H1 (cell line): Measurements from ENCODE around the gene EYA4. TPM values are rescaled to one million over a fixed set of nuclear protein-coding genes. Genes with fewer than 3 reads are reported as not detected.

Experiments used
- CTCF ChIA-PET: fragments of 300-600 bp; sonication (Branson Sonifier 250); formaldehyde crosslinking; loops from one replicate; lab custom pipeline; 2021; ENCODE audit not compliant: partially characterized antibody; lab: Charles Lee
- POLR2A ChIA-PET: fragments of 300-600 bp; sonication (Branson Sonifier 250); formaldehyde crosslinking; loops from one replicate; lab custom pipeline; 2021; ENCODE audit warnings: inconsistent platforms; ENCODE audit not compliant: partially characterized antibody; lab: Charles Lee
- DNase-seq, 2 experiments: peaks; one replicate each; pipeline versions ENCODE4 v3.0.0 to v3.0.0-alpha.2; 2010 to 2022; ENCODE audit warnings: low spot score in 2 of 2, low read depth in 1 of 2, mixed read lengths in 1 of 2
- FAIRE-seq: peaks from 2 replicates; lab custom pipeline; 2011; peaks lifted over from hg19 to GRCh38; lab: Jason Lieb, UNC
- H2AFZ ChIP-seq: 2 replicates; pipeline ENCODE4 v1.8.1; 2012; ENCODE audit warnings: low read length, inconsistent platforms
- H2AK5ac ChIP-seq: 2 replicates; pipeline ENCODE4 v1.6.1; 2013; ENCODE audit warnings: low read depth, low read length
- H2BK120ac ChIP-seq: replicated peaks from 2 replicates; pipeline ENCODE3; 2013; ENCODE audit warnings: low read depth, low read length, inconsistent platforms
- H2BK12ac ChIP-seq: 2 replicates; pipeline ENCODE4 v1.6.1; 2013; ENCODE audit warnings: low read depth, low read length
- H2BK15ac ChIP-seq: 2 replicates; pipeline ENCODE4 v1.6.1; 2013; ENCODE audit warnings: low read length
- H2BK20ac ChIP-seq: 2 replicates; pipeline ENCODE4 v1.6.1; 2013; ENCODE audit warnings: low read length
- H2BK5ac ChIP-seq: 2 replicates; pipeline ENCODE4 v1.6.1; 2013; ENCODE audit warnings: low read depth, low read length
- H3K14ac ChIP-seq: 2 replicates; pipeline ENCODE4 v1.6.1; 2013; ENCODE audit warnings: inconsistent platforms; ENCODE audit not compliant: insufficient read length
- H3K18ac ChIP-seq: 2 replicates; pipeline ENCODE4 v1.6.1; 2013; ENCODE audit warnings: low read length; ENCODE audit errors: extremely low read depth
- H3K23ac ChIP-seq: 2 replicates; pipeline ENCODE4 v1.6.1; 2013; ENCODE audit warnings: inconsistent platforms; ENCODE audit not compliant: insufficient read length
- H3K23me2 ChIP-seq: 2 replicates; pipeline ENCODE4 v1.6.1; 2013; ENCODE audit warnings: low read depth, low read length
- H3K27ac ChIP-seq: 2 replicates; pipeline ENCODE4 v1.6.1; 2011; ENCODE audit warnings: low read depth, low read length, inconsistent platforms
- H3K27me3 ChIP-seq, 4 experiments: replicated peaks in 1 of 4; 1 replicate in 1 of 4; 2 replicates in 3 of 4; pipeline versions ENCODE4 v1.6.1 to v1.8.1; 2011 to 2013; ENCODE audit warnings: low read length in 3 of 4, mild to moderate bottlenecking in 3 of 4, inconsistent platforms in 2 of 4, mixed read lengths in 2 of 4, moderate library complexity in 1 of 4; ENCODE audit not compliant: control insufficient read depth in 3 of 4, insufficient read depth in 3 of 4; ENCODE audit errors: extremely low read depth in 1 of 4
- H3K36me3 ChIP-seq, 4 experiments: 2 replicates each; pipeline versions ENCODE4 v1.6.1 to v1.8.1; 2011 to 2013; ENCODE audit warnings: mild to moderate bottlenecking in 4 of 4, low read length in 3 of 4, moderate library complexity in 2 of 4, control low read depth in 1 of 4, inconsistent platforms in 1 of 4; ENCODE audit not compliant: insufficient read depth in 4 of 4, control insufficient read depth in 2 of 4
- H3K4ac ChIP-seq: replicated peaks from 2 replicates; pipeline ENCODE3; 2013; ENCODE audit warnings: low read length, low read depth, mixed read lengths, inconsistent platforms; ENCODE audit not compliant: insufficient read length
- H3K4me1 ChIP-seq, 4 experiments: replicated peaks in 1 of 4; 1 replicate in 1 of 4; 2 replicates in 3 of 4; pipeline versions ENCODE4 v1.6.1 to v1.8.1; 2011 to 2013; ENCODE audit warnings: low read length in 3 of 4, inconsistent platforms in 2 of 4, mixed read lengths in 1 of 4; ENCODE audit not compliant: insufficient read depth in 4 of 4, control insufficient read depth in 3 of 4
- H3K4me2 ChIP-seq, 2 experiments: 2 replicates each; pipeline versions ENCODE4 v1.6.1 to v1.8.1; 2011 to 2013; ENCODE audit warnings: low read depth in 2 of 2, low read length in 2 of 2, control low read depth in 1 of 2, inconsistent platforms in 1 of 2, mild to moderate bottlenecking in 1 of 2; ENCODE audit not compliant: insufficient read depth in 1 of 2
- H3K4me3 ChIP-seq, 4 experiments: fragments of 200-600, 300-600 bp in 1 of 4; sonication (generic), shearing (Covaris generic), sonication (Bioruptor Twin) in 1 of 4; 2 replicates each; pipeline versions ENCODE4 v1.5.1 to v1.8.1; 2011 to 2016; ENCODE audit warnings: low read length in 4 of 4, low read depth in 3 of 4, control low read depth in 2 of 4, inconsistent platforms in 2 of 4, mild to moderate bottlenecking in 2 of 4, mixed read lengths in 1 of 4, moderate library complexity in 1 of 4; ENCODE audit not compliant: insufficient read depth in 2 of 4; ENCODE audit errors: extremely low read depth in 1 of 4
- H3K56ac ChIP-seq: replicated peaks from 2 replicates; pipeline ENCODE3; 2013; ENCODE audit warnings: low read depth, mild to moderate bottlenecking, mixed read lengths, low read length, inconsistent platforms; ENCODE audit not compliant: insufficient read length
- H3K79me1 ChIP-seq: 2 replicates; pipeline ENCODE4 v1.6.1; 2013; ENCODE audit warnings: low read depth, low read length, control low read depth
- H3K79me2 ChIP-seq, 2 experiments: 2 replicates each; pipeline versions ENCODE4 v1.6.1 to v1.8.1; 2012 to 2013; ENCODE audit warnings: low read length in 2 of 2, mild to moderate bottlenecking in 2 of 2, inconsistent platforms in 1 of 2; ENCODE audit not compliant: insufficient read depth in 2 of 2, control insufficient read depth in 1 of 2
- H3K9ac ChIP-seq, 4 experiments: replicated peaks in 1 of 4; 1 replicate in 1 of 4; 2 replicates in 3 of 4; pipeline versions ENCODE4 v1.6.1 to v1.8.1; 2011 to 2013; ENCODE audit warnings: low read depth in 3 of 4, low read length in 3 of 4, control low read depth in 2 of 4, mild to moderate bottlenecking in 2 of 4, moderate library complexity in 2 of 4, inconsistent platforms in 1 of 4; ENCODE audit errors: extremely low read depth in 1 of 4
- H3K9me3 ChIP-seq, 2 experiments: 2 replicates each; pipeline versions ENCODE4 v1.6.1 to v1.8.1; 2012 to 2013; ENCODE audit warnings: mild to moderate bottlenecking in 2 of 2, moderate library complexity in 2 of 2, control low read depth in 1 of 2, inconsistent platforms in 1 of 2, low read depth in 1 of 2, low read length in 1 of 2, mixed read lengths in 1 of 2; ENCODE audit not compliant: insufficient read depth in 2 of 2
- H4K20me1 ChIP-seq, 2 experiments: replicated peaks in 1 of 2; 2 replicates each; pipeline versions ENCODE3 to v1.8.1; 2011 to 2013; ENCODE audit warnings: inconsistent platforms in 2 of 2, low read length in 2 of 2, mild to moderate bottlenecking in 1 of 2; ENCODE audit not compliant: insufficient read depth in 2 of 2, control insufficient read depth in 1 of 2
- H4K5ac ChIP-seq: 2 replicates; pipeline ENCODE4 v1.6.1; 2013; ENCODE audit warnings: low read length, low read depth, mixed read lengths, inconsistent platforms; ENCODE audit not compliant: insufficient read length
- H4K8ac ChIP-seq: 2 replicates; pipeline ENCODE4 v1.8.0; 2013; ENCODE audit warnings: mild to moderate bottlenecking, moderate library complexity, low read length, inconsistent platforms; ENCODE audit not compliant: insufficient read depth; ENCODE audit errors: extremely low read depth
- H4K91ac ChIP-seq: replicated peaks from 2 replicates; pipeline ENCODE3; 2013; ENCODE audit warnings: low read length, mixed read lengths, inconsistent platforms; ENCODE audit not compliant: insufficient read length
- ATF2 ChIP-seq: IDR thresholded peaks from 2 replicates; pipeline ENCODE4 v1.6.1; 2012; ENCODE audit warnings: low read length, inconsistent platforms
- ATF3 ChIP-seq: IDR thresholded peaks from 2 replicates; pipeline ENCODE4 v1.6.1; 2011; ENCODE audit warnings: low read depth, mild to moderate bottlenecking, low read length; ENCODE audit not compliant: insufficient read depth
- CHD2 ChIP-seq: IDR thresholded peaks from 2 replicates; pipeline ENCODE4 v1.6.1; 2012; ENCODE audit warnings: low read length, improper control_type of control experiment
- EZH2 ChIP-seq: fragments of 200-600 bp; sonication (generic); IDR thresholded peaks from 2 replicates; pipeline ENCODE4 v1.7.1; 2012; ENCODE audit warnings: low read depth, mild to moderate bottlenecking, moderate library complexity, low read length, inconsistent platforms; ENCODE audit not compliant: severe bottlenecking
- JUND ChIP-seq: IDR thresholded peaks from 2 replicates; pipeline ENCODE4 v1.6.1; 2011; ENCODE audit warnings: mild to moderate bottlenecking, improper control_type of control experiment, low read length
- KDM5A ChIP-seq: fragments of 200-600 bp; IDR thresholded peaks from 2 replicates; pipeline ENCODE4 v1.7.1; 2012; ENCODE audit warnings: mild to moderate bottlenecking, low read length, inconsistent platforms, mixed read lengths
- MAFK ChIP-seq: IDR thresholded peaks from 2 replicates; pipeline ENCODE4 v1.6.1; 2012; ENCODE audit warnings: low read depth, mild to moderate bottlenecking, improper control_type of control experiment, low read length
- RBBP5 ChIP-seq: IDR thresholded peaks from 2 replicates; pipeline ENCODE4 v1.7.1; 2012; ENCODE audit warnings: low read depth, mild to moderate bottlenecking, inconsistent platforms, low read length, moderate library complexity, borderline replicate concordance
- RXRA ChIP-seq: IDR thresholded peaks from 2 replicates; pipeline ENCODE4 v1.6.1; 2011; ENCODE audit warnings: low read depth, mild to moderate bottlenecking, low read length, moderate library complexity; ENCODE audit not compliant: insufficient read depth
- SAP30 ChIP-seq: fragments of 300-600 bp; sonication (generic); IDR thresholded peaks from 2 replicates; pipeline ENCODE4 v1.7.1; 2012; ENCODE audit warnings: low read length, moderate library complexity, mild to moderate bottlenecking, inconsistent platforms; ENCODE audit not compliant: insufficient read depth, insufficient replicate concordance
- SP1 ChIP-seq: IDR thresholded peaks from 2 replicates; pipeline ENCODE4 v1.6.1; 2011; ENCODE audit warnings: low read depth, low read length
- SP2 ChIP-seq: IDR thresholded peaks from 2 replicates; pipeline ENCODE4 v1.6.1; 2012; ENCODE audit warnings: mild to moderate bottlenecking, low read length, inconsistent platforms
- SUZ12 ChIP-seq: fragments of 200-600 bp; sonication (generic); IDR thresholded peaks from 2 replicates; pipeline ENCODE4 v1.6.1; 2012; ENCODE audit warnings: mild to moderate bottlenecking, inconsistent platforms, low read length, moderate library complexity, mixed read lengths
- WGBS, 2 experiments: shearing (Covaris generic) in 1 of 2; methylation state at CpG; one replicate each; pipeline versions ENCODE4 v1.1.6 to v1.1.7; 2013 to 2015; ENCODE audit warnings: low lambda C conversion rate in 2 of 2, mixed read lengths in 2 of 2, inconsistent platforms in 1 of 2, low coverage in 1 of 2, missing lambda C conversion rate in 1 of 2; ENCODE audit not compliant: insufficient replicate concordance in 2 of 2, insufficient coverage in 1 of 2, insufficient read length in 1 of 2; ENCODE audit errors: extremely low coverage in 1 of 2, missing lambda C conversion rate in 1 of 2; 5-methylcytosine and 5-hydroxymethylcytosine counted together
- polyA plus RNA-seq, 7 experiments: library from polyadenylated mRNA; depleted of rRNA in 3 of 7; stranded (reverse) in 5 of 7; unstranded in 2 of 7; fragments of >200 nt in 5 of 7; fragments of 200-250 nt in 2 of 7; gene quantifications; 1 replicate in 5 of 7; 2 replicates in 1 of 7; 4 replicates in 1 of 7; pipeline versions ENCODE4 v1.2.1 to v1.2.3, GENCODE V29; 2011 to 2013; ENCODE audit warnings: missing spikeins in 2 of 7, mixed read lengths in 2 of 7
- total RNA-seq: library from RNA; stranded (reverse); fragmentation: NEBNext Ultra II Directional; extraction: Animal tissue kit (Norgen Biotek cat#: 25700); gene quantifications from 2 replicates; pipeline ENCODE4 v1.2.1, GENCODE V29; 2021

EYA4 gene
- total and polyA plus RNA-seq, 2 of the 8 experiments (the other 6 are each of a cell fraction or from before 2014, with no cell fraction given) = 0.06 to 0.17 TPM

- no peak overlapping the region for H3K18ac ChIP-seq
- no peak for TF ChIP-seq ATF3
- TF ChIP-seq ATF2 = no peak
- no peak for TF ChIP-seq EZH2
- TF ChIP-seq SP1 = no peak
- no peak for TF ChIP-seq SUZ12
- TF ChIP-seq SAP30 = no peak
- no peak for TF ChIP-seq MAFK
- no peak for TF ChIP-seq JUND
- no peak for TF ChIP-seq KDM5A
- no peak for TF ChIP-seq RXRA
- no peak for TF ChIP-seq SP2
- TF ChIP-seq RBBP5 = no peak
- TF ChIP-seq CHD2 = no peak
Measured at GRCh38 chr6:133266186-133266585, 25.0 kb downstream of the EYA4 start.

More at GRCh38 chr6:133266186-133266585, 25.0 kb downstream of the EYA4 start:
- Histone ChIP-seq H3K79me1 (no peaks in the 10 kb centered on the region), H4K20me1 (no peaks in the 10 kb centered on the region), H3K27ac (no peak overlapping the region), H2BK20ac (no peak overlapping the region), H4K91ac (no peak overlapping the region), H2BK5ac (no peak overlapping the region), H3K23me2 (no peaks in the 10 kb centered on the region), H3K9me3 (no peaks in the 10 kb centered on the region), H2BK120ac (no peak overlapping the region), H3K4me1 (no peaks in the 10 kb centered on the region), H4K5ac (no peak overlapping the region), H3K4ac (no peak overlapping the region), H4K8ac (no peak overlapping the region), H3K23ac (no peak overlapping the region), H3K27me3 (no peaks in the 10 kb centered on the region), H3K4me2 (no peak overlapping the region), H2AFZ (no peak overlapping the region), H3K9ac (no peak overlapping the region), H2AK5ac (no peak overlapping the region), H3K36me3 (no peaks in the 10 kb centered on the region), H3K79me2 (no peaks in the 10 kb centered on the region), H3K4me3 (no peak overlapping the region), H2BK15ac (no peak overlapping the region), H3K56ac (no peak overlapping the region), H3K14ac (no peak overlapping the region), H2BK12ac (no peak overlapping the region)
- no peak for DNase-seq
- no peak for FAIRE-seq
- ChIA-PET CTCF (no interaction called here), POLR2A (no interaction called here)
- WGBS, 2 experiments = 96% methylated on average over 2 of the region's 2 CpGs; no CpG with 5 or more reads in 1 of the 2 experiments
